ENCODE results near the gene SUMF2.
"Not testable (repeated sequence)": the region's sequence is repeated elsewhere in the genome, so short reads cannot be mapped to it uniquely, and the experiment has no call there.

SUMF2 gene

GRCh38 chr7:56046721-56047445 lies 17.2 kb upstream of the SUMF2 start:
- no peak overlapping the region for H3K4me3 ChIP-seq (ENCODE audit: insufficient read depth in 1 of 2, low read depth in 1 of 2, low read length in 2 of 2)
- H2BK12ac ChIP-seq (ENCODE audit: low read length in 2 of 2) = peak overlapping the region in 1 of 2 experiments; percentile 54
- no peak overlapping the region for H3K14ac ChIP-seq (ENCODE audit: low read length in 2 of 2)
- H3K9ac ChIP-seq (ENCODE audit: low read length) = peak overlapping the region; percentile 9
- H3K4me1 ChIP-seq (ENCODE audit: control insufficient read depth, insufficient read depth, low read depth, low read length) = peaks cover 16% of the 10 kb centered on the region
- H3K36me3 ChIP-seq (ENCODE audit: control insufficient read depth in 1 of 2, insufficient read depth in 2 of 2, low read depth in 1 of 2, low read length in 2 of 2) = peaks cover 0 to 4% of the 10 kb centered on the region in 2 experiments
- no peaks in the 10 kb centered on the region for H3K27me3 ChIP-seq (ENCODE audit: control insufficient read depth in 1 of 2, insufficient read depth in 1 of 2, low read length in 2 of 2)
- H2BK5ac ChIP-seq (ENCODE audit: low read depth, low read length, poor library complexity, severe bottlenecking) = peak overlapping the region; percentile 92
- no peaks in the 10 kb centered on the region for H3K9me3 ChIP-seq (ENCODE audit: control insufficient read depth, low read length)
- peak overlapping the region; percentile 90 for H4K91ac ChIP-seq (ENCODE audit: low read length)
- H2AFZ ChIP-seq (ENCODE audit: low read depth, low read length) = no peak overlapping the region
- H2BK15ac ChIP-seq (ENCODE audit: low read depth, poor library complexity, severe bottlenecking) = no peak overlapping the region
- peak overlapping the region; percentile 75 to 91 for H3K4ac ChIP-seq (ENCODE audit: low read depth in 1 of 2, low read length in 2 of 2)
- H3K4me2 ChIP-seq (ENCODE audit: low read length, poor library complexity, severe bottlenecking) = no peak overlapping the region
- H3K18ac ChIP-seq (ENCODE audit: low read depth in 1 of 2, low read length in 2 of 2) = peak overlapping the region; percentile 62 to 83
- 7% methylated on average over 1 of the region's 5 CpGs for WGBS
- H3K23ac ChIP-seq (ENCODE audit: low read length in 2 of 2) = no peak overlapping the region
- peak; percentile 94 for DNase-seq
- H3K79me1 ChIP-seq (replicated peaks; ENCODE audit: low read length, poor library complexity, severe bottlenecking) = peaks cover 8% of the 10 kb centered on the region
- peak overlapping the region; percentile 12 for H4K8ac ChIP-seq (ENCODE audit: low read length)
- no peak overlapping the region for H2BK120ac ChIP-seq (ENCODE audit: low read depth, low read length)
- peak overlapping the region; percentile 90 for H3K27ac ChIP-seq (ENCODE audit: low read length, poor library complexity, severe bottlenecking)
- H2AK5ac ChIP-seq (ENCODE audit: low read length, severe bottlenecking) = peak overlapping the region; percentile 2

GRCh38 chr7:56047446-56048116 lies 16.5 kb upstream of the SUMF2 start:
- H3K4ac ChIP-seq (ENCODE audit: low read depth in 1 of 2, low read length in 2 of 2) = peak overlapping the region in 1 of 2 experiments; percentile 49
- not testable (repeated sequence) for H3K27me3 ChIP-seq (ENCODE audit: control insufficient read depth in 1 of 2, insufficient read depth in 1 of 2, low read length in 2 of 2); H3K23ac ChIP-seq (ENCODE audit: low read length in 2 of 2); H3K79me1 ChIP-seq (replicated peaks; ENCODE audit: low read length, poor library complexity, severe bottlenecking); H3K4me2 ChIP-seq (ENCODE audit: low read length, poor library complexity, severe bottlenecking); H2AK5ac ChIP-seq (ENCODE audit: low read length, severe bottlenecking); H2BK120ac ChIP-seq (ENCODE audit: low read depth, low read length); H3K4me3 ChIP-seq (ENCODE audit: insufficient read depth in 1 of 2, low read depth in 1 of 2, low read length in 2 of 2); H3K9me3 ChIP-seq (ENCODE audit: control insufficient read depth, low read length); H2BK15ac ChIP-seq (ENCODE audit: low read depth, poor library complexity, severe bottlenecking); DNase-seq; H4K8ac ChIP-seq (ENCODE audit: low read length); H2AFZ ChIP-seq (ENCODE audit: low read depth, low read length); H3K36me3 ChIP-seq (ENCODE audit: control insufficient read depth in 1 of 2, insufficient read depth in 2 of 2, low read depth in 1 of 2, low read length in 2 of 2); H3K14ac ChIP-seq (ENCODE audit: low read length in 2 of 2)
- H3K9ac ChIP-seq (ENCODE audit: low read length) = peak overlapping the region; percentile 9
- peak overlapping the region; percentile 90 for H3K27ac ChIP-seq (ENCODE audit: low read length, poor library complexity, severe bottlenecking)
- H2BK12ac ChIP-seq (ENCODE audit: low read length in 2 of 2) = peak overlapping the region in 1 of 2 experiments; percentile 72
- H3K4me1 ChIP-seq (ENCODE audit: control insufficient read depth, insufficient read depth, low read depth, low read length) = peaks cover 16% of the 10 kb centered on the region
- H2BK5ac ChIP-seq (ENCODE audit: low read depth, low read length, poor library complexity, severe bottlenecking) = peak overlapping the region; percentile 92
- H3K18ac ChIP-seq (ENCODE audit: low read depth in 1 of 2, low read length in 2 of 2) = peak overlapping the region in 1 of 2 experiments; percentile 34
- WGBS = 90% methylated on average over 11 of the region's 11 CpGs
- H4K91ac ChIP-seq (ENCODE audit: low read length) = peak overlapping the region; percentile 43

- H3K4me2 ChIP-seq (ENCODE audit: low read length, poor library complexity, severe bottlenecking) = no peak overlapping the region
These were observed 15.8 kb upstream of the SUMF2 start for GRCh38 chr7:56048245-56048644.

GRCh38 chr7:56048763-56049162 lies 15.3 kb upstream of the SUMF2 start:
- Histone ChIP-seq H3K4ac (ENCODE audit: low read depth in 1 of 2, low read length in 2 of 2) (peak overlapping the region in 1 of 2 experiments; percentile 67), H3K36me3 (ENCODE audit: control insufficient read depth in 1 of 2, insufficient read depth in 2 of 2, low read depth in 1 of 2, low read length in 2 of 2) (peaks cover 4 to 11% of the 10 kb centered on the region in 2 experiments), H3K18ac (ENCODE audit: low read depth in 1 of 2, low read length in 2 of 2) (peak overlapping the region in 1 of 2 experiments; percentile 74), H3K4me1 (ENCODE audit: control insufficient read depth, insufficient read depth, low read depth, low read length) (peaks cover 23% of the 10 kb centered on the region), H3K27ac (ENCODE audit: low read length, poor library complexity, severe bottlenecking) (peak overlapping the region; percentile 90)
- 86% methylated on average over 7 of the region's 8 CpGs for WGBS
- H3K14ac ChIP-seq (ENCODE audit: low read length in 2 of 2); H2AFZ ChIP-seq (ENCODE audit: low read depth, low read length); H3K23ac ChIP-seq (ENCODE audit: low read length in 2 of 2); H4K91ac ChIP-seq (ENCODE audit: low read length); H3K9me3 ChIP-seq (ENCODE audit: control insufficient read depth, low read length); H3K79me1 ChIP-seq (replicated peaks; ENCODE audit: low read length, poor library complexity, severe bottlenecking); H3K4me3 ChIP-seq (ENCODE audit: insufficient read depth in 1 of 2, low read depth in 1 of 2, low read length in 2 of 2); H3K27me3 ChIP-seq (ENCODE audit: control insufficient read depth in 1 of 2, insufficient read depth in 1 of 2, low read length in 2 of 2); H2BK15ac ChIP-seq (ENCODE audit: low read depth, poor library complexity, severe bottlenecking); H4K8ac ChIP-seq (ENCODE audit: low read length); H2BK120ac ChIP-seq (ENCODE audit: low read depth, low read length); H3K9ac ChIP-seq (ENCODE audit: low read length); H2BK5ac ChIP-seq (ENCODE audit: low read depth, low read length, poor library complexity, severe bottlenecking); DNase-seq; H2AK5ac ChIP-seq (ENCODE audit: low read length, severe bottlenecking); H3K4me2 ChIP-seq (ENCODE audit: low read length, poor library complexity, severe bottlenecking); H2BK12ac ChIP-seq (ENCODE audit: low read length in 2 of 2): not testable (repeated sequence)

More at GRCh38 chr7:56048245-56048644, 15.8 kb upstream of the SUMF2 start:
- H3K4me3 ChIP-seq (ENCODE audit: insufficient read depth in 1 of 2, low read depth in 1 of 2, low read length in 2 of 2) = no peak overlapping the region
- no peak overlapping the region for H3K14ac ChIP-seq (ENCODE audit: low read length in 2 of 2)
- no peak overlapping the region for H3K4ac ChIP-seq (ENCODE audit: low read depth in 1 of 2, low read length in 2 of 2)
- H2BK15ac ChIP-seq (ENCODE audit: low read depth, poor library complexity, severe bottlenecking) = no peak overlapping the region
- H3K18ac ChIP-seq (ENCODE audit: low read depth in 1 of 2, low read length in 2 of 2) = no peak overlapping the region
- DNase-seq = no peak
- no peak overlapping the region for H2AFZ ChIP-seq (ENCODE audit: low read depth, low read length)
- H2BK120ac ChIP-seq (ENCODE audit: low read depth, low read length) = no peak overlapping the region
- peaks cover under 1 to 6% of the 10 kb centered on the region in 2 experiments for H3K36me3 ChIP-seq (ENCODE audit: control insufficient read depth in 1 of 2, insufficient read depth in 2 of 2, low read depth in 1 of 2, low read length in 2 of 2)
- no peak overlapping the region for H2BK12ac ChIP-seq (ENCODE audit: low read length in 2 of 2)
- no peaks in the 10 kb centered on the region for H3K27me3 ChIP-seq (ENCODE audit: control insufficient read depth in 1 of 2, insufficient read depth in 1 of 2, low read length in 2 of 2)
- no peak overlapping the region for H4K8ac ChIP-seq (ENCODE audit: low read length)
- H4K91ac ChIP-seq (ENCODE audit: low read length) = no peak overlapping the region
- H3K4me1 ChIP-seq (ENCODE audit: control insufficient read depth, insufficient read depth, low read depth, low read length) = peaks cover 20% of the 10 kb centered on the region
- H3K27ac ChIP-seq (ENCODE audit: low read length, poor library complexity, severe bottlenecking) = peak overlapping the region; percentile 90
- H3K9me3 ChIP-seq (ENCODE audit: control insufficient read depth, low read length) = no peaks in the 10 kb centered on the region
- H2AK5ac ChIP-seq (ENCODE audit: low read length, severe bottlenecking) = no peak overlapping the region
- H3K79me1 ChIP-seq (replicated peaks; ENCODE audit: low read length, poor library complexity, severe bottlenecking) = peaks cover 4% of the 10 kb centered on the region
- H3K9ac ChIP-seq (ENCODE audit: low read length) = no peak overlapping the region
- H2BK5ac ChIP-seq (ENCODE audit: low read depth, low read length, poor library complexity, severe bottlenecking) = no peak overlapping the region
- 100% methylated on average over 1 of the region's 1 CpG for WGBS
- no peak overlapping the region for H3K23ac ChIP-seq (ENCODE audit: low read length in 2 of 2)

Data from mesenchymal stem cell (in vitro differentiated cells and primary cell).